ENCODE data around the gene BANP.
"Not testable (repeated sequence)": the region's sequence is repeated elsewhere in the genome, so short reads cannot be mapped to it uniquely, and the experiment has no call there.

DNA sequence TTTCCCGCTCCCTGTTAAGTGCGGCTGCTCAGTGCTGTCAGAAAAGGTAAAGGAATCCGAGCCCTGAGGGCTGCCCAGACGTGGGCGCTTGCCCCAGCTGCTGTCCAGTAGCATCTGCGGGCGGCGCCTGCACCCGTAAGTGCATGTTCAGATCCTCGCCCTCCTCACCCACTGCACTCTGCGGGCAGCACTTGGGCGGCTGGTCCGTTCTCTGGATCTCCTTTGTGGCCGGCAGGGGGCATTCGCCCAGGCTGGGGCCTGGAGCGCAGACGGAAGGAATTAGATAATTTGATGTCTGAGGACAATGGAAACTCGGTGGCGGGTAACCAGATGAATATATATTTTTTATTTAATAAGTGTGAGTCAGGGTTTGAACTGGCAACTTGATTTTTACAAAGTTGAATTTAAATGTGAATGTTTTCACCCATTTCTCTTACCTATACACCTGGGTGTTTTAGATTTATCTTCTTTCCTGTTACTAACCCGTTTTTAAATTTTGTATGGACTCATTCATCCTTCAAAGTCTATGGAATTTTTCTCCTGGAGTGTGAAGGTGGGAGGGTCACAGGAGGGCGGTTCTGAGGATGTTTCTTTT is 73.4 kb downstream of the BANP start:
- TF ChIP-seq SP1 (IDR thresholded peaks at IDR 0.05); FOXK2 (IDR thresholded peaks at IDR 0.05); NFRKB (IDR thresholded peaks at IDR 0.05); HDGF (IDR thresholded peaks at IDR 0.05; ENCODE audit: borderline replicate concordance); BHLHE40 (IDR thresholded peaks at IDR 0.05; ENCODE audit: borderline replicate concordance); ELF4 (IDR thresholded peaks at IDR 0.05); ZNF384 (IDR thresholded peaks at IDR 0.05); TARDBP (IDR thresholded peaks at IDR 0.05); FOXA1 (IDR thresholded peaks at IDR 0.05); FOXM1 (IDR thresholded peaks at IDR 0.05; ENCODE audit: borderline replicate concordance); L3MBTL2 (conservative IDR thresholded peaks at IDR 0.05): not testable (repeated sequence)
- TF ChIP-seq, protein P1, sequence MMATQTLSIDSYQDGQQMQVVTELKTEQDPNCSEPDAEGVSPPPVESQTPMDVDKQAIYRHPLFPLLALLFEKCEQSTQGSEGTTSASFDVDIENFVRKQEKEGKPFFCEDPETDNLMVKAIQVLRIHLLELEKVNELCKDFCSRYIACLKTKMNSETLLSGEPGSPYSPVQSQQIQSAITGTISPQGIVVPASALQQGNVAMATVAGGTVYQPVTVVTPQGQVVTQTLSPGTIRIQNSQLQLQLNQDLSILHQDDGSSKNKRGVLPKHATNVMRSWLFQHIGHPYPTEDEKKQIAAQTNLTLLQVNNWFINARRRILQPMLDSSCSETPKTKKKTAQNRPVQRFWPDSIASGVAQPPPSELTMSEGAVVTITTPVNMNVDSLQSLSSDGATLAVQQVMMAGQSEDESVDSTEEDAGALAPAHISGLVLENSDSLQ (IDR thresholded peaks at IDR 0.05): not testable (repeated sequence)

All from HEK293T (cell line).